Measurements from ENCODE around the gene LRRC42.

DNA sequence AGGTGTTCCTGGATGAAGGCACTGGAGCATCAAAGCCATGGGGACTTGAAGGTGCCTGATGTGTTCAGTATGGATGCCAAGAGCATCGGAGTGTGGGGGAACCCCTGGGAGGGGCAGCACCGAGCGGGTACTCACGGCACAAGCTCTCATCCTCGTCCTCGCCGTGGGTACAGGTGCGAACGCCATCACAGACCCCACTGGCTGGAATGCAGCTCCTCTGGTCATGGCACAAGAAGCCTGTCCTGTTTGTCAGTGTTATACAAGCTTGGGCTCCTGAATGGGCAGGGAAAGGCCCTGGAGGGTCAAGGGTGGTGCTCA is 65.8 kb downstream of the LRRC42 start:
- TF ChIP-seq EZH2phosphoT487 (IDR thresholded peaks at IDR 0.05; ENCODE audit: low read depth), result no peak
- no peak for TF ChIP-seq CTCF (IDR thresholded peaks at IDR 0.05; ENCODE audit: low read depth, low read length)
